Adipose tissue (tissue), 3 donors: ENCODE results near the gene ZBTB7A. TPM values are rescaled to one million over a fixed set of nuclear protein-coding genes. Genes with fewer than 3 reads are reported as not detected.
"Not testable (repeated sequence)": the region's sequence is repeated elsewhere in the genome, so short reads cannot be mapped to it uniquely, and the experiment has no call there.

Experiments
- H3K27ac ChIP-seq: one replicate; pipeline ENCODE4 v1.5.1; 2013; ENCODE audit warnings: low read depth, low read length
- WGBS, 3 donors: extraction: QIAGEN DNeasy Blood & Tissue Kit; methylation state at CpG; one replicate each; pipeline ENCODE4 v1.1.7; 2013; 5-methylcytosine and 5-hydroxymethylcytosine counted together
- polyA plus RNA-seq, 3 donors: library from polyadenylated mRNA; stranded (reverse); fragments of 200-250 nt; gene quantifications; one replicate each; pipeline ENCODE4 v1.2.3, GENCODE V29; 2013
- donor health status: healthy with polysubstance abuse.
- donor health status: Bipolar disorder and iron deficiency.
- donor health status: healthy.

The ZBTB7A gene
- polyA plus RNA-seq, 3 donors: 7.4 to 21.9 (median 10.8) TPM

DNA sequence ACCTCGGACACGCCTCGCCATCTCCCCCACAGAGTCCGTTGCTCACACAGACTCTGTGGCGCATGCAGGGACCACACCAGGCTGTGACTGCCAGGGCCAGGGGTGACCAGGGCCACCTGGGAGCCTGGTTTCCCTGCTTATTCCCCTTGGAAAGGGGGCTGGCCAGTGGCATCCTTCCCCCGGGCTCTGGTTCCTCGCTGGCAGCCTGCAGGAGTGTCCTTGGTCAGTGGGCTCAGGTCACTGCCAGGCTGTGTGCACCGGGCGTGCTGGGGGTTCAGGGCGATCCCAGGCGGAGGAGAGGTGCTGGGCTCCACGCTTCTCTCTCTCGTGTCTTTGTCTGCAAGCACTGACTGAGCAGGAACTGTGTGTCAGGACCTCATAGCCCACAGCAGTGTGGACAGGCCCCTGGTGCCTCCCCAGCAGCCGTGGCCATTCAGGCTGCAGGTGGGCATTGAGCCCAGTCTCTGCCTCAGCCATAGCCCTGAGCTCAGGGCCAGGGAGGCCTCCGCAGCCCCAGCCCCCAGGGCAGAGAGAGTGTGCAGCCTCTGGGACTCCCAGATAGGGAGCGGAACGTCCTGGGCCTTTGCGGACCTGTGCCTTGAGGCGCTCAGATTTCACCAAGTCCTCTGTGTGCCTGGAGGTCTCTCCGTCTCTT lies 52.7 kb downstream of the ZBTB7A start:
- WGBS, 3 donors: 79 to 90% (median 87%) methylated on average over 20 of the region's 20 CpGs
- no peak overlapping the region for H3K27ac ChIP-seq

DNA sequence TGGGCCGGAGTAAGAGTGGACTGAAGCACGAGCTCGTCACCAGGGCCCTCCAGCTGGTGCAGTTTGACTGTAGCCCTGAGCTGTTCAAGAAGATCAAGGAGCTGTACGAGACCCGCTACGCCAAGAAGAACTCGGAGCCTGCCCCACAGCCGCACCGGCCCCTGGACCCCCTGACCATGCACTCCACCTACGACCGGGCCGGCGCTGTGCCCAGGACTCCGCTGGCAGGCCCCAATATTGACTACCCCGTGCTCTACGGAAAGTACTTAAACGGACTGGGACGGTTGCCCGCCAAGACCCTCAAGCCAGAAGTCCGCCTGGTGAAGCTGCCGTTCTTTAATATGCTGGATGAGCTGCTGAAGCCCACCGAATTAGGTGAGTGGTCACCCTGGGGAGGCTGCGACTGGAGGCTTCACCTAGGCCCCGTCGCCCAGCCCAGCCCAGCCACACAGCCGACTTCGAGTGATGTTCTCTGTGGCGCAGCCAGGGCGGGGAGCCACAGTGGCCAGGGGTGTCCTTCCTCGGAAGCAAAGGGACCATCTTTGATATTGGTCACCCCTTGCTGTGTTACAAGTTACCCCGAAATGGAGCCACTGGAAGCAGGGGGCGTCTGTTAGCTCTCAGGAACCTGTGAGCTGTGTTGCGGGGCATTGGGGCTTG lies 53.6 kb downstream of the ZBTB7A start:
- 92 to 95% (median 94%) methylated on average over 33 of the region's 33 CpGs for WGBS, 3 donors
- H3K27ac ChIP-seq: no peak overlapping the region

DNA sequence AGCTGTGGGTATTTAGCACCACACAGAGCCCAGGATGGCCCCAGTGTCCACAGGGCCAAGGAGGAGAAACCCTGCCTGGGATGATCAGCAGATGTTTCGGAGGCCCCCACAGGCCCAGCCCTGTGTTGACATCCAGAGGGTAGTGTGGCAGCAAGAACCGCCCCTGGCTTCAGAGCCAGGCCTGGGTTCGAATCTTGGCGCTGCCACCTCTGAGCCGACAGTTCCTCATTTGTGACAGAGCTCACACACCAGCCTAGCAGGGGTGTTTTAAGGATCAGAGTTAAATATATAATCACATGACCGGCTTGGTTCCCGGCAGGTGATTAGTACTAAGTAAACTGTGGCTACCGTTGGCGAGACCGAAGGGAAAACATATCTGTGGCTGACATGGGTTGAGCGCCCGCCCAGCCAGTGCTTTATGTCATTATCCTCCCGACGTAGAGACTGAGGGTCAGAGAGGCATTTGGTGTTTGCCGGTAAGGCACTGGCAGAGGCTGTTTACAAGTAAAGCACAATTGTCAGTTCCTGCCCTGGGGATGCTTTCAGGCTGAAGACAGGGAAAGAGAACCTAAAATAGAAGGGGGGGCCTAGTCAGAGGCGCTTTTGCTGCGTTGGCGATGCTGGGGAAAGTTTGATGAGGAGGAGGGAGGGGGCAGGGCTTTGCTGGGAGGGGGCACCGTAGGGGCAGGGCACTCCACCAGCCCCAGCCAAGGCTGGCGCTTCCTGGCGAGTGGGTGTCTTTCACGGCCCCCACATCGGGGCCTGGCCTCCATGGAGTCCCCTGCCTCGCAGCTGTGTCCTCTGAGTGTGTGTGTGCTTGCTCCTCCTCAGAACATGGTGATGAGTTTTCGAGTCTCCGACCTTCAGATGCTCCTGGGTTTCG lies 54.4 kb downstream of the ZBTB7A start:
- WGBS, 3 donors: 42 to 90% (median 81%) methylated on average over 26 to 27 of the region's 27 CpGs
- no peak overlapping the region for H3K27ac ChIP-seq

DNA sequence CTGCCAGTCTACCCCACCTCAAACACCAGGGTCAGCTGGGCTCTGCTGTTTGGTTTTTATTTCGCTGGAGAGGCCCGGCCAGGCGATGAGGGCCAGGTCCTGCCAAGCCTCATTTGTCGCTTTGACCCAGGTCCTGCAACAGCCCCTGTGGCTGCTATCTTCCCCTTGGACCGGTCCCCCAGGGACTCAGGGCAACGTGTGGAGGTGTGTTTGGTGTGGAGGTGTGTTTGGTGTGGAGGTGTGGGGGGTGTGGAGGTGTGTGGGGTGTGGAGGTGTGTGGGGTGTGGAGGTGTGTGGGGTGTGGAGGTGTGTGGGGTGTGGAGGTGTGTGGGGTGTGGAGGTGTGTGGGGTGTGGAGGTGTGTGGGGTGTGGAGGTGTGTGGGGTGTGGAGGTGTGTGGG lies 55.3 kb downstream of the ZBTB7A start:
- 35 to 85% (median 79%) methylated on average over 6 of the region's 6 CpGs for WGBS, 3 donors

DNA sequence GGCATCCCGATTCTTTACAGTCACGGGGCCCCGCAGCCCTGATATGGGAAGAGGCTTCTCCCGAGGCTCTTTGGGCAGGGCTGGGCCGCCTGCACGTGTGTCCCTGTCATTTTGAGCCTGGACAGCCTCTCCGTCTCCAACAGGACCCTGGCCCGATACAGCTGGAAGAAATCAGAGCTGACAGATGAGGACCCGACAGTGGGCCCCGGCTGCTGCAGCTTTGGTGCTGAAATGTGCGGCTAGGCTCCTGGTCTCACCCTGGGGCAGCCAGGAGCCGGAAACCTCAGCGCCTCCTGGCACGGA lies 55.9 kb downstream of the ZBTB7A start:
- no peak overlapping the region for H3K27ac ChIP-seq
- WGBS, 3 donors: 57 to 81% (median 80%) methylated on average over 14 of the region's 14 CpGs

More for the DNA sequence above, 55.3 kb downstream of the ZBTB7A start:
- H3K27ac ChIP-seq: not testable (repeated sequence)

DNA sequence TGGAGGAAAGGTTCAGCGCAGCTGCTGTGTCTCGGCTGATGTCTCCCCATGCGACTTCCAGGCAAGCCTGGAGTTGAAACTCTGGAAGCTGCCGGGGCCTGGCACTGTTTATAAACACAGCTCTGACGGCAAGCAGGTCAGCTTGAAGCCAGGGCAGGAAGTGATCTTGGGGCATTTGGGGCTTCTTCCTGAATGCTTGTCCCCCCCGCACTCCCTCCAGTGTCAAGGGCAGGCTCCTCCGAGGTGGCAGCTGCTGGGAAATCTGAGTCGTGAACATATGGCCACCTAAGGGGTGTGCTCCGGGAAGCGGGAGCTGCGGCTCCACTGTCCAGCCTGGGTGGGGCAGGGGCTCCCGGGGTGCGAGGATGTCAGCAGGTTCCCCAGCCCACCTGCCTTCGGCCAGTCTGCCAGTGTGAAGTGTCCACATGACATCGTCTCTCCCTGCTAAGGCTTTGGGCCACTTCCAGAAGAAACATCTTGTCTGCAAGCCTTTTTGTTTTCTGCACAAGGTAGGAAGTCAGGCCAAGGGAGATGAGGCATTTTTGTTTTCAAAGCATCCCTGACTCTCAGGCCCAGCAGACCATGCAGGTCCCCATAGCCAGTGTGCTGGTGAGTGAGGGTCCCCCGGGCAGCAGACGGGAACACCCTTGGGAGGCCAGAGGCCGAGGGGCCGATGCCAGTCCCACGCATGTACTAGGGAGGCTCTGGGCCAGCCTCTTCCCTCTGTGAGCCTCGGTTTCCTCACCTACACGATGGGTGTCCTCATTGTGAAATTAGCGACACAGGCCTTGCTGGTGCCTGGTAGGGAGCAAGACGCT lies 56.5 kb downstream of the ZBTB7A start:
- 49 to 73% (median 67%) methylated on average over 24 of the region's 24 CpGs for WGBS, 3 donors
- no peak overlapping the region for H3K27ac ChIP-seq

DNA sequence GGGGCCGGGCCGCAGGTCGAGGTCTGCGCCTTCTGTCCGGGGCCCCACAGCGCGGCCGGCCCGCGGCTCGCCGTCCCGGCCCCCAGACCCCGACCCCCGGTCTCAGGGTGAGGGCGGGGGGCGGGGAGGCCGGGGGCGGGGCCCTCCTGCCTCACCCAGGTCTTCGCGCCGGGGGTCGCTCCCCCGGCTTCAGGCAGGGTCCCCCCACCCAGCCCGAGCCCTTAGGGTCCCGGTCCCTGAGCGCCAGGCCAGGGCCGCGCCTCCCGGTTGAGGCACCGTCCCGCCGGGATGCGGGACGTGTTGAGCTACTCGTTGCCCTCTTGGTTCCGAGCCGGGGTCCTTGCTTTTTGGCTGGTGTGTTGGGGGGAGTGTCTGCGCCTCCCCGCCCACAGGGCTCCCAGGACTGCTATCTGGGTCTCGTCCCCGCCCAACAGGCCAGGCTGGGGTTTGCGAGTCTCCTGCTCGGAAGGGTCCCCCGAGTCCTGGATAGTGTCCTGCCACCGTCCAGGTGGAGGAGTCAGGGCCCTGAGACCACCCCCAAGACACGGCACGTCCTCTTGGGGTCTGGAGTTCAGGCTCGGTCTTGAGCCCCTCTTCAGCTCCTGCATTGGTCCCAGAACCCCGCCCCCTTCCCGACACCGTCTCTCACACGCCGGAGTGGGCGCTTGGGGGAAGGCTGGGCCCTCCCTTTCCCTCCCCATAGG lies 58.7 kb downstream of the ZBTB7A start:
- WGBS, 3 donors: 1% methylated on average over 30 to 55 of the region's 55 CpGs
- H3K27ac ChIP-seq: no peak overlapping the region

DNA sequence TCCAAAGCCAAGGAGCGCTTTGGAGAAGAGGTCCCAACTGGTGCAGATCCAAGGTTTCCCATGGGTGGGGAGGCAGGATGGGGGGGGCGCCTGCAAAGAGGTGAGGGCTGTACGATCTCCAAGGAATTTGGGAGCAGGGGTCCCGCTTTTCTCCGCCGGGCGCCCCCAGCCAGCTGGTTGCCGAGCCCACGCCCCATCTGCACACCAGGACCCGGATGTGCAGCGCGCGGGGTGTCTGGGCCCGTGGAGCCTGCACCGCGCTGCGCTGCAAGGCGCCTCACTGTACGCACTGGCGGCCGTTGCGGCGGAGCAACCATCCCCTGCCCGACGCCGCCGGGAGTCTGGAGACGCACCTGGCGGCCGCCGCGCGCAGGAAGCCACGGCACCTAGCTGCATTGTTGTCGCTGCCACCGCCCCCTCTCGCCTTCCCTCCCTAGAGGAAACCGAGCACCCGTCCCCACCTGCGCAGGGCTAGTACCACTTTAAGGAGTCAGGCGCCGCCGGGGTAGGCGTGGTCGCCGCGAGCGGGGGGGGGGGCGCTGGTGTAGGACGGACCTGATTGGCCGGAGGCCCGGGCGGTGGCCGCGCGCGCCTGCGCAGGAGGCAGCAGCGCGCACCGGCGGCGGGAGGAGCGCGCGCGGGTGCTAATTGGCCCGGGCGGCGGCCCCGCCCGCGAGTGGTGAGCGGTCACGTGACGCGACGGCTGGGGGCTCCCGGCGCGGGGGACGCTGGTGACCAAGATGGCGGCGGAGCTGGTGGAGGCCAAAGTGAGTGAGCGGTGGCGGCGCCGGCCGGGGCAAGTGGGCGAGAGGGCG lies 59.5 kb downstream of the ZBTB7A start, which contains the start of gene PIAS4:
Gene PIAS4 (plus strand): TSS at position 716 of the 815 bp plus-strand sequence. CDS start 25 bp downstream, at position 741.
- 0 to 1% (median 1%) methylated on average over 52 to 89 of the region's 91 CpGs for WGBS, 3 donors
- H3K27ac ChIP-seq: no peak within 1 kb of the TSS

DNA sequence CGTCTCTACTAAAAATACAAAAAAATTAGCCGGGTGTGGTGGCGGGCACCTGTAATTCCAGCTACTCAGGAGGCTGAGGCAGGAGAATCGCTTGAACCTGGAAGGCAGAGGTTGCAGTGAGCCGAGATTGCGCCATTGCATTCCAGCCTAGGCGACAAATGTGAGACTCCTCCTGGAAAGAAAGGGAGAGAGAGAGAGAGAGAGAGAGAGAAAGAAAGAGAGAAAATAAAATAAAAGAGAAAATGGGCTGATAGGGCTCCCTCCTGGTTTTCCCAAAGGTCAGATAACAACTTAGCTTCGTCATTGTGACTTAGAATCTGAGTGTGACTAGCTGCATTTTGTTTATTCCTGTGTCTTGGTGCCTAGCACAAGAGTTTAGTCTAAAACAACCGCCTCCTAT lies 61.3 kb downstream of the ZBTB7A start:
- WGBS, 3 donors: 92 to 98% (median 96%) methylated on average over 9 of the region's 9 CpGs
- H3K27ac ChIP-seq: not testable (repeated sequence)

DNA sequence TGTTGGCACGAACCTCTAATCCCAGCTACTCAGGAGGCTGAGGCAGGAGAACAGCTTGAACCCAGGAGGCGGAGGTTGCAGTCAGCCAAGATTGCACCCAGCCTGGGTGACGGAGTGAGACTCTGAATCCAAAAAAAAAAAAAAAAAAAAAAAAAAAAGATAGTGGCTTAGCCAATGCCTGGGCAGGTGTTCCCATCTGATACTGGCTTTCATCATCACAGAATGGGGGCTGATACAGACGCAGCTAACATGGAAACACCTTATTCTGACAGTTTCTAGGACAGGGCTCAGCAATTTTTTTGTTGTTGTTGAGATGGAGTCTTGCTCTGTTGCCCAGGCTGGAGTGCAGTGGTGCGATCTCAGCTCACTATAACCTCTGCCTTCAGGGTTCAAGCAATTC lies 65.9 kb downstream of the ZBTB7A start:
- WGBS, 3 donors: 78 to 93% (median 93%) methylated on average over 5 of the region's 5 CpGs
- H3K27ac ChIP-seq: not testable (repeated sequence)

DNA sequence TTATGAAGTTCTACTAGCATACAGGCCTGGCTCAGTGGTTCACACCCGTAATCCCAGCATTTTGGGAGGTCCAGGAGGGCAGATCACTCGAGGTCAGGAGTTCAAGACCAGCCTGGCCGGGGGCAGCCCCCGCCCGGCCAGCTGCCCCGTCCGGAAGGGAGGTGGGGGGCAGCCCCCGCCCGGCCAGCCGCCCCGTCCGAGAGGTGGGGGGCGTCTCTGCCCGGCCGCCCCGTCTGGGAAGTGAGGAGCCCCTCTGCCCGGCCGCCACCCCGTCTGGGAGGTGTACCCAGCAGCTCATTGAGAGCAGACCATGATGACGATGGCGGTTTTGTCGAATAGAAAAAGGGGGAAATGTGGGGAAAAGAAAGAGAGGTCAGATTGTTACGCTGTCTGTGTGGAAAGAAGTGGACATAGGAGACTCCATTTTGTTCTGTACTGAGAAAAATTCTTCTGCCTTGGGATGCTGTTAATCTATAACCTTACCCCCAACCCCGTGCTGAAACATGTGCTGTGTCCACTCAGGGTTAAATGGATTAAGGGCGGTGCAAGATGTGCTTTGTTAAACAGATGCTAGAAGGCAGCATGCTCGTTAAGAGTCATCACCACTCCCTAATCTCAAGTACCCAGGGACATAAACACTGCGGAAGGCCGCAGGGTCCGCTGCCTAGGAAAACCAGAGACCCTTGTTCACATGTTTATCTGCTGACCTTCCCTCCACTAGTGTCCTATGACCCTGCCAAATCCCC lies 67.9 kb downstream of the ZBTB7A start:
- WGBS, 3 donors: 77 to 87% (median 86%) methylated on average over 27 to 29 of the region's 29 CpGs
- H3K27ac ChIP-seq: not testable (repeated sequence)

DNA sequence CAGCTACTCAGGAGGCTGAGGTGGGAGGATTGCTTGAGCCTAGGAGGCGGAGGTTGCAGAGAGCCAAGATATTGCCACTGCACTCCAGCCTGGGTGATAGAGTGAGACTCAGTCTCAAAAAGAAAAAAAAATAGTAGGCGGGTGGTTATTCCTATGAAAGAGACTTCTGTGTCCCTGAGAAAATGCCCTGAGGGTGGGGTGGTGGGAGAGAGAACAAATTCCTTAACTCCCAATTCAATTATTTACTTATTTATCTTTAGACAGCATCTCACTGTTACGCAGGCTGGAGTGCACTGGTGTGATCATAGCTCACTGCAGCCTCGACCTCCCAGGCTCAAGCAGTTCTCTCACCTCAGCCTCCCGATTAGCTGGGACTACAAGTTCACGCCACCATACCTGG lies 71.1 kb downstream of the ZBTB7A start:
- H3K27ac ChIP-seq: no peak overlapping the region
- WGBS, 3 donors: 75 to 88% (median 85%) methylated on average over 6 of the region's 6 CpGs

Other genes with a start within 250 kb of the ZBTB7A start
- gene ZFR2, start 197.9 kb downstream of the ZBTB7A start, polyA plus RNA-seq: under 1 TPM in 2 of 3 donors, not detected in 1; 0.03 to 0.23 TPM
- gene ATCAY, start 186.2 kb downstream of the ZBTB7A start, polyA plus RNA-seq: under 1 TPM in 1 of 3 donors, not detected in 2; 0.10 TPM
- 1 to 10 TPM in 2 of 3 donors, under 1 TPM in 1; 0.15 to 2.9 (median 1.1) TPM for gene NMRK2, start 133.8 kb downstream of the ZBTB7A start, polyA plus RNA-seq
- 10 to 100 TPM; 46.4 to 78.1 (median 61.3) TPM for gene DAPK3, start 95.8 kb downstream of the ZBTB7A start, polyA plus RNA-seq
- gene EEF2, start 81.4 kb downstream of the ZBTB7A start, polyA plus RNA-seq: 1,000 to 10,000 TPM; 1,566 to 2,151 (median 1,831) TPM
- gene PIAS4, start 59.2 kb downstream of the ZBTB7A start, polyA plus RNA-seq: 10 to 100 TPM in 2 of 3 donors, 1 to 10 TPM in 1; 9.0 to 13.3 (median 10.9) TPM
- 100 to 1,000 TPM in 2 of 3 donors, 10 to 100 TPM in 1; 79.8 to 125 (median 104) TPM for gene MAP2K2, start 57.2 kb upstream of the ZBTB7A start, polyA plus RNA-seq
- gene CREB3L3, start 86.7 kb upstream of the ZBTB7A start, polyA plus RNA-seq: under 1 TPM in 2 of 3 donors, not detected in 1; 0.12 to 0.18 TPM
- gene SIRT6, start 115.7 kb upstream of the ZBTB7A start, polyA plus RNA-seq: 10 to 100 TPM; 13.6 to 18.3 (median 18.2) TPM
- gene ANKRD24, start 115.8 kb upstream of the ZBTB7A start, polyA plus RNA-seq: 1 to 10 TPM; 1.5 to 2.2 (median 1.6) TPM
- gene EBI3, start 162.6 kb upstream of the ZBTB7A start, polyA plus RNA-seq: 1 to 10 TPM; 1.4 to 3.5 (median 3.0) TPM
- gene YJU2, start 180.2 kb upstream of the ZBTB7A start, polyA plus RNA-seq: 10 to 100 TPM; 20.9 to 27.1 (median 21.6) TPM
- under 1 TPM in 1 of 3 donors, not detected in 2; 0.12 TPM for gene SHD, start 212.4 kb upstream of the ZBTB7A start, polyA plus RNA-seq
- gene TMIGD2, start 235.5 kb upstream of the ZBTB7A start, polyA plus RNA-seq: 1 to 10 TPM in 1 of 3 donors, under 1 TPM in 2; 0.22 to 4.0 (median 0.59) TPM
- under 1 TPM in 2 of 3 donors, not detected in 1; 0.12 TPM for gene FSD1, start 237.7 kb upstream of the ZBTB7A start, polyA plus RNA-seq